SK-N-SH (cell line): Measurements from ENCODE around the gene EEF1G.
"Not testable (repeated sequence)": the region's sequence is repeated elsewhere in the genome, so short reads cannot be mapped to it uniquely, and the experiment has no call there.

Experiments used
- CHD2 ChIP-seq: fragments of 150-350 bp; IDR thresholded peaks from 2 replicates; pipeline ENCODE4 v1.6.1; 2018; ENCODE audit warnings: low read length; ENCODE audit not compliant: partially characterized antibody
- CTCF ChIP-seq: fragments of 200-600 bp; sonication (generic); IDR thresholded peaks from 2 replicates; pipeline ENCODE4 v1.6.1; 2017; ENCODE audit warnings: antibody characterized with exemption, mild to moderate bottlenecking, moderate library complexity
- EP300 ChIP-seq, 2 experiments: IDR thresholded peaks; 2 replicates each; pipeline versions ENCODE4 v1.4.0 to v1.6.1; 2012; ENCODE audit warnings: borderline replicate concordance in 1 of 2, low read depth in 1 of 2, low read length in 1 of 2
- GABPA ChIP-seq: IDR thresholded peaks from 2 replicates; pipeline ENCODE4 v1.4.0; 2012; ENCODE audit warnings: low read depth, mild to moderate bottlenecking
- GATA2 ChIP-seq: sonication (generic); formaldehyde crosslinking; IDR thresholded peaks from 2 replicates; pipeline ENCODE4 v1.5.0; 2020; ENCODE audit warnings: mild to moderate bottlenecking, missing genetic modification reagents
- MAX ChIP-seq: IDR thresholded peaks from 2 replicates; pipeline ENCODE4 v1.4.0; 2012; ENCODE audit warnings: low read depth
- MEF2A ChIP-seq: IDR thresholded peaks from 2 replicates; pipeline ENCODE4 v1.4.0; 2012; ENCODE audit warnings: low read depth, borderline replicate concordance
- MXI1 ChIP-seq: IDR thresholded peaks from 2 replicates; pipeline ENCODE4 v1.6.1; 2012; ENCODE audit warnings: mild to moderate bottlenecking, low read depth, low read length, improper control_type of control experiment
- NFIC ChIP-seq: IDR thresholded peaks from 2 replicates; pipeline ENCODE4 v1.4.0; 2012; ENCODE audit warnings: borderline replicate concordance
- POLR2AphosphoS5 ChIP-seq: IDR thresholded peaks from 2 replicates; pipeline ENCODE4 v1.6.1; 2012; ENCODE audit warnings: low read depth, low read length
- SIN3A ChIP-seq: IDR thresholded peaks from 2 replicates; pipeline ENCODE4 v1.6.1; 2012; ENCODE audit warnings: low read depth, mild to moderate bottlenecking, low read length, moderate library complexity, borderline replicate concordance
- SMC3 ChIP-seq: IDR thresholded peaks from 2 replicates; pipeline ENCODE4 v1.6.1; 2012; ENCODE audit warnings: low read depth, low read length, improper control_type of control experiment
- TAF1 ChIP-seq: IDR thresholded peaks from 2 replicates; pipeline ENCODE4 v1.6.1; 2012; ENCODE audit warnings: low read depth, mild to moderate bottlenecking, low read length, moderate library complexity, borderline replicate concordance
- USF2 ChIP-seq: fragments of 150-350 bp; IDR thresholded peaks from 2 replicates; pipeline ENCODE4 v1.6.1; 2017; ENCODE audit warnings: antibody characterized with exemption, low read length, low read depth, borderline replicate concordance

- TF ChIP-seq CTCF; SIN3A; EP300 (IDR thresholded peaks at IDR 0.05; ENCODE audit: borderline replicate concordance in 1 of 2, low read depth in 1 of 2, low read length in 1 of 2); USF2; GATA2 (CRISPR knock-in tag); CHD2; MEF2A; POLR2AphosphoS5; SMC3; GABPA; MXI1; MAX; NFIC; TAF1: not testable (repeated sequence)
These were observed 23.2 kb downstream of the EEF1G start for GRCh38 chr11:62550478-62550877.
